ENCODE results near the gene COL4A1.

DNA sequence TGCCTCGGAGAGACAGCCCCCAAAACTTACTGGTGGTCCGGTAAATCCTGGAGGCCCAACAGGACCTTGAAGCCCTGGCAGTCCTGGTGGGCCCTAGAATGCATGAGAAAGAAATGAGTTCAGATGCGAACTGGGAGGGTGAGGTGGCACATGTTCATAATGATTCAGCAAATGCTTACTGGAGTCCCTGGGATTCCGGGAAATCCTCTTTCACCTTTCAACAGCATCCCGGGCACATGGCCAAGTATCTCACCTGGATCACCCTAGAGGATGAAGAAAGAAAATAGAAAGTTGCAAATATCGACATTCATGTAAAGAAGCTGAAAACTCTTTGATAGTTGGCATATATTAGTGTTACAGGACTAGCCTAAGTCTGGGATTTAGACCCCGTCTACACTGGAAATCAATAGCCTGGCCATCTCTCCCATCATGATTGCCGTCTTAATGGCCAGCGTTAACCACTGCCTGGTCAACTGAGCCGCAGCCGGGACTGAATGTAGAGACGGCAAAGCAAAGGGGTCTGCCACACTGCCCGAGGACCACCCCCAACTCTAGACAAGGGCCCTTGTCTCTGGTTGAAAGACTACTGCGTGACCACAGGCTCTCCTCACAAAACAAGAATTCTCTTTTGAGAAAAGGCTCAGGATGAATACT, 96.9 kb downstream of the COL4A1 start:
- TF ChIP-seq GATA3 (IDR thresholded peaks at IDR 0.05; ENCODE audit: low read depth, low read length) = no peak
- TF ChIP-seq GATA2 (IDR thresholded peaks at IDR 0.05; ENCODE audit: low read depth, low read length) = no peak

All from SH-SY5Y (cell line).